ENCODE results near the gene MTHFSD. TPM values are rescaled to one million over a fixed set of nuclear protein-coding genes. Genes with fewer than 3 reads are reported as not detected.

The MTHFSD gene
- total RNA-seq, 2 experiments from 2014 or later, result 22.8 to 25.9 TPM

Other genes with a start within 250 kb of the MTHFSD start
- not detected for gene FOXF1, start 44.7 kb downstream of the MTHFSD start, total RNA-seq
- gene FOXC2, start 11.6 kb upstream of the MTHFSD start, total RNA-seq, result not detected
- not detected for gene FOXL1, start 23.3 kb upstream of the MTHFSD start, total RNA-seq